GM19455 (cell line): ENCODE measurements around the gene BTBD2.

Experiments used
- ATAC-seq: cut with Tn5 transposase; IDR thresholded peaks from one replicate; pipeline ENCODE4 v1.9.1; 2021; ENCODE audit not compliant: unreplicated experiment

Gene BTBD2

GRCh38 chr19:1944916-1945561 is 70.5 kb downstream of the BTBD2 start:
- no peak for ATAC-seq

GRCh38 chr19:1944088-1944915 is 71.2 kb downstream of the BTBD2 start:
- no peak for ATAC-seq

- no peak for ATAC-seq
Observed at GRCh38 chr19:1943661-1944087, 71.8 kb downstream of the BTBD2 start.

GRCh38 chr19:1942934-1943555 is 72.5 kb downstream of the BTBD2 start:
- ATAC-seq: no peak

- no peak for ATAC-seq
Observed at GRCh38 chr19:1942078-1942933, 73.2 kb downstream of the BTBD2 start.

- no peak for ATAC-seq
Observed at GRCh38 chr19:1941146-1942077, 74.1 kb downstream of the BTBD2 start, which contains the start of gene CSNK1G2. CSNK1G2 (plus strand) TSS chr19:1941172; CDS start chr19:1969773, 28,601 bp downstream.

GRCh38 chr19:1938071-1938470 is 77.4 kb downstream of the BTBD2 start:
- ATAC-seq: no peak

GRCh38 chr19:1936916-1937610 is 78.5 kb downstream of the BTBD2 start:
- ATAC-seq: no peak

GRCh38 chr19:1936430-1936829 is 79.1 kb downstream of the BTBD2 start:
- no peak for ATAC-seq

GRCh38 chr19:1935484-1936208 is 79.9 kb downstream of the BTBD2 start:
- ATAC-seq: no peak
